IPS-20b (cell line): ENCODE measurements around the gene CEP57.

Source experiments
- H3K27ac ChIP-seq: one replicate; pipeline ENCODE4 v1.5.1; 2013; ENCODE audit warnings: low read length
- H3K27me3 ChIP-seq: 2 replicates; pipeline ENCODE4 v1.6.1; 2013; ENCODE audit warnings: mild to moderate bottlenecking, low read length, inconsistent platforms; ENCODE audit not compliant: insufficient read depth
- H3K36me3 ChIP-seq: 2 replicates; pipeline ENCODE4 v1.6.1; 2013; ENCODE audit warnings: low read depth, mild to moderate bottlenecking, inconsistent platforms, low read length, moderate library complexity; ENCODE audit not compliant: insufficient read depth
- H3K4me1 ChIP-seq: 2 replicates; pipeline ENCODE4 v1.6.1; 2013; ENCODE audit warnings: mild to moderate bottlenecking, control low read depth, inconsistent platforms, low read length, moderate library complexity; ENCODE audit not compliant: insufficient read depth
- H3K4me3 ChIP-seq: 2 replicates; pipeline ENCODE4 v1.5.1; 2013; ENCODE audit warnings: mild to moderate bottlenecking, low read length, inconsistent platforms
- H3K9ac ChIP-seq: 2 replicates; pipeline ENCODE4 v1.6.1; 2013; ENCODE audit warnings: low read depth, mild to moderate bottlenecking, inconsistent platforms, low read length, moderate library complexity
- H3K9me3 ChIP-seq: 2 replicates; pipeline ENCODE4 v1.6.1; 2013; ENCODE audit warnings: mild to moderate bottlenecking, low read depth, low read length, inconsistent platforms; ENCODE audit not compliant: insufficient read depth

Gene CEP57

DNA sequence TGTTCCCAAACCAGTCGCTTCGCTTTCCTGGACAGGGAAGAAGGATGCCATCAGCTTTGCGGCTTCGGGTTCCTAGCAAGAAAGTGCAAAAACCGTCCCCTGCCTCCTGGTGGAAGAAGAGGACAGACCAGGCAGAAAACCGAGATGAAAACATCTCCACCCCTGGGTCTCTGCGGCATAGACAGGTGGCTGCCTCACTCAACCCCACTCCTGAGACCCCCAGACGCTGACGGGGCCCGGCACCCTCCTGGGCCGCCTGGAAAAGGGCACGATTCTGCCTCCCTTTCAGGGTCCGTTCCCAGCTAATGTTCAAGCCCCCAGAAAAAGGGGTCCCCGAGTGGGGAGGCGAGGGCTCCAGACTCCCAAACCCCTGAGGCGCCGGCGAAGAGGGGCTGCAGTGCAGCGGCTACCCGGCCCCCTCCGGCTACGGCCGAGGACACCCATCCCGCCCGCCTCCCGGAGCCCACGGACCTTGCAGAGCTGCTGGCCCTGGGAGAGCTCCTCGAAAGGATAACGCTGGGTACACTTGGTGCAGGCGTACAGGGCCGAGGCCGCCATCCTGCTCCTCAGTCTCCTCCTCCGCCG lies 1.3 kb upstream of the CEP57 start:
- Histone ChIP-seq H3K27ac (peak overlapping the region; percentile 48), H3K4me3 (peak overlapping the region; percentile 94), H3K4me1 (peaks cover 7% of the 10 kb centered on the region; the same call in 1 of the 2 replicates), H3K27me3 (no peaks in the 10 kb centered on the region), H3K9ac (peak overlapping the region; percentile 98; the same call in 1 of the 2 replicates), H3K9me3 (no peaks in the 10 kb centered on the region), H3K36me3 (peaks cover 39% of the 10 kb centered on the region)

DNA sequence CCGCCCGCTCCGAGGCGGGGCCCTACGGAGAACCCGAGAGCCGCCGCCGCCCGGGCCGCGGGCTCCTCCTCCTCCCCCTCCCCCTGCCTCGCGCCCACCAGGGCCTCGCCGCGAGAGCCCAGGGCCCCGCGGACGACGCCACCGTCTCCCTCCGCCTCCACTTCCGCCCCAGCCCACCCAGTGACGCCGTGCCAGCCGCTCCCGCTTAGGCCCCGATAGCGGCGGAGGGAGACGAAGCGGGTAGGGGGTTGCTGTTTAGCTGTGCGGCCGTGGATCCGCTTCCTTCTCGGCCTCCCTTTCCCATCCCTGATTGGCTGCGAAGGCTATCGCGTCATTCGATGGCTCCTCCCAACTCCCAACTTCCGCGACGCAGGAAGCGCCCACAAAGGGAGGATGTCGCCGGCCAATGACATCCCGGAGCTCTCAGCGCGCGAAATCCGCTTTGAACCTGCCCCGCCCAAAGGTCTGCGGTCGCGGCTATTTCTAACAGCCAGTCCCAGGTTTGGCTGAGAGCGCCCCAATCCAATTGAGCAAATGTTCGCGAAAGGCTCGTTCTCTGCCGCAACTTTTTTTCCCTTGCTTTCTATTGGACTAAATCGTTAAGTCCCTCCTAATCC lies 684 bp upstream of the CEP57 start, which contains the start of gene FAM76B:
TSS of gene FAM76B (minus strand) at position 277 of the 617 bp plus-strand sequence. CDS start 304 bp downstream, outside the sequence.
- Histone ChIP-seq H3K4me1 (peaks cover 7% of the 10 kb centered on the region; the same call in 1 of the 2 replicates), H3K4me3 (peak within 1 kb of the TSS; percentile 94), H3K9me3 (no peaks in the 10 kb centered on the region), H3K9ac (peak within 1 kb of the TSS; percentile 98), H3K36me3 (peaks cover 35% of the 10 kb centered on the region), H3K27ac (peak within 1 kb of the TSS; percentile 91), H3K27me3 (no peaks in the 10 kb centered on the region)

DNA sequence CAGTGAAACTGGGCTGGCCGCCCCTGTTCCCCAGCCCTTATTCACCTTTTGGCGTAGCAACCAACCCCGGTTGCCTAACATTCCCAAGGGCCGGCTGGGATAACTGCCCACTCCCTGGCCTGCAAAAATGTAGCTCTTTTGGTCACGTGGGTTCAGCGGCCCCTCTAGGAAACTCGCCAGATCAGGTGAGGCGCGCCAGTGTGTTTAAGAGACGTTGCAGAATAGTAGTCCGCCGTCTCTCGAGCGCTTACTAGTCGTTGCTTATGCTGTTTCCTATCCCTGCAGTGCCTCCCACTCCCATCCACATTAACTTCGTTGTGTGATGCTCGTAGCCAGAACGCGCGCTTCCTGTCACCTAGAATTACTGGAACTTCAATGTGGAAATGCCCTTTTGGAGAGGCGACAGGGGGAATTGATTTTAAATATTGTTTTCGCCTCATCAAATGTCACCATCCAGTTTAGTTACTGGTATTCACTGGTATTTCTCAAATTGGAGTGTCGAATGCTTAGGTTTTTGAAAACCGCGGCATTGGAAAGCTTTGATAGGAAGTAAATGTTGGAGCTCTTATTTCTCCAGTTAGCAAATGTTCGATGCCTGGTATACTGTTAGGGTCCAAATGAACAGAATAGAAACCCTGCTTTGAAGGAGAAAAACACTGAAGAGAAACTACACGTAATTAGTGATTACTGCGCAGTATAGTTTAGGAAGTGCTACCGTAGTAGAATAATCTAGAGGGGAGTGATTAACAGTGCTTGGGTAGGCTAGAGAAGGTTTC lies 823 bp downstream of the CEP57 start:
- Histone ChIP-seq H3K4me3 (peak overlapping the region; percentile 94), H3K27ac (peak overlapping the region; percentile 91)

DNA sequence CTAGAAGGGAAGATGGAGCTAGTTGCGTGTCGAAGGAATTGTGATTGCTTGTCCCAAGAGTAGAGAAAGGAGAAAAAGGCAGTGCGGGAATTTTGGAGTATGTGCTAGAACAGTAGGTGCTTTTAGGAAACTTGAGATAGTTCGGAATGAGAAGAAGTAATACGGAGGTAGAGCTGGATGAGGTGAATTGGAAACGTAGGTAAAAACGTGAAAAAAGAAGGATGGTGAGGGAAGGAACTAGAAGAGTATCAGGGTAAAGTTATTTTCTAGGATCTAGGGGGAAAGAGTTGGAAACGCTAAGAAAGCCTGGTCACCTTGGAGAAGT lies 1.4 kb downstream of the CEP57 start:
- H3K9ac ChIP-seq = peak overlapping the region; percentile 98; the same call in 1 of the 2 replicates
- no peak overlapping the region for H3K27ac ChIP-seq
- H3K4me3 ChIP-seq = peak overlapping the region; percentile 94
- H3K9me3 ChIP-seq = no peaks in the 10 kb centered on the region
- peaks cover 14% of the 10 kb centered on the region for H3K36me3 ChIP-seq
- no peaks in the 10 kb centered on the region for H3K27me3 ChIP-seq
- H3K4me1 ChIP-seq = peaks cover 7% of the 10 kb centered on the region; the same call in 1 of the 2 replicates

More for the DNA sequence above, 823 bp downstream of the CEP57 start:
- Histone ChIP-seq H3K27me3 (no peaks in the 10 kb centered on the region), H3K36me3 (peaks cover 20% of the 10 kb centered on the region), H3K4me1 (peaks cover 7% of the 10 kb centered on the region; the same call in 1 of the 2 replicates), H3K9me3 (no peaks in the 10 kb centered on the region), H3K9ac (peak overlapping the region; percentile 98)

DNA sequence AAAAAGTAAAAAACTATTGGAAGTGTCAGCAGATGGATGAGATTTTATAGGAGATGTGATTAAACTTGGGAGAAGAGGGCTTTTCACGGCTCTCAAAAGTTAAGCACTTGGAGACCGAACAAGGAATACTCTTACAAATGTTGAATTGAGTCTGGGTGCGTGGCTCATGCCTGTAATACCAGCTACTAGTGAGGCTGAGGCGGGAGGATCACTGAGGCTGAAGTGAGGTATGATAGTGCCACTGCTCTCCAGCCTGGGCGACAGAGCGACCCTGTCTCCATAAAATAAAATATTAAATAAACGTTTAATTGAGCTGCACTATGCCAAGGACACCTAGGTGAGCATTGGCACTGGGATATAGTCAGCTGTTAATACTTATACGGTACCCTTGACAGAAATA lies 1.9 kb downstream of the CEP57 start:
- peak overlapping the region; percentile 94; the same call in 1 of the 2 replicates for H3K4me3 ChIP-seq
- H3K27me3 ChIP-seq = no peaks in the 10 kb centered on the region
- H3K9ac ChIP-seq = peak overlapping the region; percentile 98; the same call in 1 of the 2 replicates
- no peaks in the 10 kb centered on the region for H3K9me3 ChIP-seq
- H3K27ac ChIP-seq = no peak overlapping the region
- peaks cover 9% of the 10 kb centered on the region for H3K36me3 ChIP-seq
- peaks cover 7% of the 10 kb centered on the region; the same call in 1 of the 2 replicates for H3K4me1 ChIP-seq

DNA sequence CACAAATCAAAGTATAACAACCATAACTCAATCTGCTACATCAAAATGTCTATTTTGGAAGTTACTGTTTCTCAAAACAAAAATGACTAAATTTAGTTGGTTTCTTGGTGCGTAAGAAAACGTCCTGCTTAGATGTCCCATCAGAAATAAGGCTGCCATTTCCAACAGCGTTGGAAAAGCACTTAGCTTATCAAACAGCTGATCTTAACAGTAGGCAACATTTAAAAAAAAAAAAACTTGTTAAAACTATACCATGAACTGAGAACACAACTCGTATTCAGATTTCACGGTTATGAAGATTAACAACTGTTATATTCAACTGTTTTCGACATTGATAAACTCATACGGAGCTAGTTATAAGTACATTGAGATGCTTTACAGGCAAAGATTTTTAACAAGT lies 2.4 kb downstream of the CEP57 start:
- Histone ChIP-seq H3K36me3 (peaks cover 4% of the 10 kb centered on the region), H3K27ac (no peak overlapping the region), H3K4me3 (peak overlapping the region; percentile 94; the same call in 1 of the 2 replicates), H3K27me3 (no peaks in the 10 kb centered on the region), H3K9me3 (no peaks in the 10 kb centered on the region), H3K4me1 (peaks cover 7% of the 10 kb centered on the region; the same call in 1 of the 2 replicates), H3K9ac (no peak overlapping the region)

DNA sequence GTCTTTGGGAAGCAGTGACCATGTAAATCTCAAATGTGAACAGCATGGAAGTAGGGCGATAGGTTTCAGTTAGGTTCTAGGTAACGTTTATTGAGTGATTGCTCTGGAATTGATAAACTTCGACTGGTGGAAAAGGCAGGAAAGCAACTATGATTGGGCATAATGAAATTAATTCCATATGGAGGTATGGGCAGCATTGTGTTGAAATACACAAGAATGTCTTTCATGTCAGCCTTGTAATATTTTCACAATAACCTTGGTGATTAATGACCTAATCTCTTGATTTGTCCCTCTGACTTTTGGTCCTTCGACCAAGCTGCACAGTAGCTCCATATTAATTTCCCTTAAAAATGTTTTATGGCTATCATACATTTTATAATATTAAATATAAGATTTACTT lies 2.8 kb downstream of the CEP57 start:
- Histone ChIP-seq H3K4me3 (peak overlapping the region; percentile 94; the same call in 1 of the 2 replicates), H3K27me3 (no peaks in the 10 kb centered on the region), H3K9ac (no peak overlapping the region)

DNA sequence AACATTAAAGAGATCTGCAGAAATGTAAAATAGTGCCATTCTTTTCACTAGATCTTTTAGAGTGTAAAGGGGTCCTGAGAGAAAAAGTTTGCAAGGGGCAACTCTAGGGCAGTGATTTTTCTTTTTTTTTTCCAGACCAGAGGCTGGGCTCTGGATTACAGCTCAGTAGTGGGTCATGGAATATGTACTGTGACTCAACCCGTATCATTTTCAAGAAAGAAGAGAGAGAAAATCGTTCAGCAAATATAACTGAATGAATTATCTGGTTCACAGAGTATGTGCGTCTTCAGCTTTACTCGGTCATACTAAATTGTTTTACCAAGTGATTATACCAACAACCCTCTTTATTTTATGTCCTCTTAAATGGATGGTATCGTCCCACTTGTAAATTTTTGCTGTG lies 3.8 kb downstream of the CEP57 start:
- H3K27me3 ChIP-seq = no peaks in the 10 kb centered on the region
- H3K4me3 ChIP-seq = no peak overlapping the region
- no peaks in the 10 kb centered on the region for H3K9me3 ChIP-seq

More for the DNA sequence above, 2.8 kb downstream of the CEP57 start:
- no peaks in the 10 kb centered on the region for H3K9me3 ChIP-seq
- no peak overlapping the region for H3K27ac ChIP-seq
- H3K36me3 ChIP-seq = no peaks in the 10 kb centered on the region; the same call in 1 of the 2 replicates
- H3K4me1 ChIP-seq = peaks cover 6% of the 10 kb centered on the region; the same call in 1 of the 2 replicates

DNA sequence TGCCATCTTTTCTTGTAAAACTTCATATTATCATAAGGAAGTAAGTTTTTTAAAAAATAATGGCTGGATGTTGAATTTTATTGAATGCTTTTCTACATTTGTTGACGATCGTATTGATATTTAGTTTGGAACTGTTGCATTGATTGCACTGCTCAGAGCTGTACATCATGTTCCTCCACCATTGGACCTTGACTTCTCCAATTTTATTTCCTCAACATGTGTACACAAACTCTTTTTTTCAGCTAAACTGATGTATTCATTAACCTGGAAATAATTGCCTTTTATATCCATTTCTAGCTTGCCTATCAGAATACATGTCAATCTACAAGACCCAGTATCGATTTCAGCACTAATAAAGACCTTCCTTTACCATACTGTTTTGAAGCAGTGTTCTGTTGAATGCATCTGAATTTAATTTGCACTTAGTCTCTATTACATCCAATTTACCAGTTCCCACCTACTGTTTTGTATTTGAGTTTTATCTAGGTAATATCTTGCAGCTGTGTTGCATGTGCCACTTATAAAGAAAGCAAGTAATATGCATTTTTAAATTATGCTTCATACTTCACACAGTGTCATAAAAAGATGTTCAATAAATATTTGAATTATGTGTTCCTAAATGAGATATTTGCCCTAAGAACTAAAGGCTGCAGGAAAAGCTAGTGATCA lies 5.5 kb downstream of the CEP57 start:
- H3K27ac ChIP-seq = no peak overlapping the region
- H3K36me3 ChIP-seq = peaks cover 20% of the 10 kb centered on the region
- no peaks in the 10 kb centered on the region for H3K27me3 ChIP-seq
- no peak overlapping the region for H3K4me3 ChIP-seq
- H3K4me1 ChIP-seq = peaks cover 3% of the 10 kb centered on the region; the same call in 1 of the 2 replicates
- no peaks in the 10 kb centered on the region for H3K9me3 ChIP-seq
- no peak overlapping the region for H3K9ac ChIP-seq

More for the DNA sequence above, 3.8 kb downstream of the CEP57 start:
- Histone ChIP-seq H3K36me3 (peaks cover 3% of the 10 kb centered on the region; the same call in 1 of the 2 replicates), H3K4me1 (peaks cover 3% of the 10 kb centered on the region; the same call in 1 of the 2 replicates), H3K9ac (no peak overlapping the region), H3K27ac (no peak overlapping the region)

DNA sequence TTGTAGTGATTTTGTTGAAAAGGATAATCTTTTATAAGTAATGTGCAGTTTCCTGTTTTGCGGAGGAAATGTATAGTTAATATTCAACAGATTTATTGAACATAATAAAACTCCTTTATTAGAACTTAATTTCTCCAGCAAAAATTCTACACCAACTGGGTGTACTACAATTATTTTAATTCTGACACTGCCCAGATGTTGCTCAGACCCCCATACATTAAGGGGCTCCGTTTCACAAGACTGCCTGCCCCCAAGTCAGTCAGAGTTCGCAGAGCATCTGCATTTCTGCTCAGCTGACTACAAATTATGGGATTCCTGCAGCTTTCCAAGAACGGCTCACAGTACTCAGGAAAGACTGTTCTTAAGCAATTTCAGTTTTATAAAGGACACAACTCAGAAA lies 6.2 kb downstream of the CEP57 start:
- Histone ChIP-seq H3K4me3 (no peak overlapping the region), H3K9me3 (no peaks in the 10 kb centered on the region), H3K9ac (no peak overlapping the region), H3K27me3 (no peaks in the 10 kb centered on the region), H3K4me1 (peaks cover 3% of the 10 kb centered on the region; the same call in 1 of the 2 replicates), H3K36me3 (peaks cover 27% of the 10 kb centered on the region), H3K27ac (no peak overlapping the region)

DNA sequence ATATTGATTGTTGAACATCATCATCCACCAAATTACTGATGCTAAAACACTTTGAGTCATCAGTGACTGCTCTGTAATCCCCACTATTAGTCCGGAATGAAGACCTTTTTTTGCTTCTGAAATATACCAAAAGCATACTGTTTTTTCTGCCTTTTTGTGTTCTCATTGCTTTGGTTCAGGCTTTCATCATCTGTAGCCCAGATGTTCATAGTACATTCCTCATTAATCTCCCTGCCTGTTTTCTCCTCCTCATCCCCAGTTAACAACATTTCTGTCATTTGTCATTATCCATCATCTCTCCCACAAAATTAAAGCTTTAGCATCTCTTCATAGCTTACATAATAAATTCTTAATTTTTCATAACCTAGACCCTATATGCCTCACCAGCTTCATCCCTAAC lies 9.2 kb downstream of the CEP57 start:
- Histone ChIP-seq H3K9ac (no peak overlapping the region), H3K27ac (no peak overlapping the region), H3K27me3 (no peaks in the 10 kb centered on the region), H3K4me1 (no peaks in the 10 kb centered on the region), H3K9me3 (no peaks in the 10 kb centered on the region), H3K36me3 (peaks cover 55% of the 10 kb centered on the region), H3K4me3 (no peak overlapping the region)
